Nucleus accumbens (tissue), 56 donors: ENCODE data around the gene TNXB.
"Not testable (repeated sequence)": the region's sequence is repeated elsewhere in the genome, so short reads cannot be mapped to it uniquely, and the experiment has no call there.

Source experiments
- DNase-seq, 56 donors: peaks; one replicate each; lab custom pipeline; 2025; lab: John Stamatoyannopoulos, UW

Gene TNXB

DNA sequence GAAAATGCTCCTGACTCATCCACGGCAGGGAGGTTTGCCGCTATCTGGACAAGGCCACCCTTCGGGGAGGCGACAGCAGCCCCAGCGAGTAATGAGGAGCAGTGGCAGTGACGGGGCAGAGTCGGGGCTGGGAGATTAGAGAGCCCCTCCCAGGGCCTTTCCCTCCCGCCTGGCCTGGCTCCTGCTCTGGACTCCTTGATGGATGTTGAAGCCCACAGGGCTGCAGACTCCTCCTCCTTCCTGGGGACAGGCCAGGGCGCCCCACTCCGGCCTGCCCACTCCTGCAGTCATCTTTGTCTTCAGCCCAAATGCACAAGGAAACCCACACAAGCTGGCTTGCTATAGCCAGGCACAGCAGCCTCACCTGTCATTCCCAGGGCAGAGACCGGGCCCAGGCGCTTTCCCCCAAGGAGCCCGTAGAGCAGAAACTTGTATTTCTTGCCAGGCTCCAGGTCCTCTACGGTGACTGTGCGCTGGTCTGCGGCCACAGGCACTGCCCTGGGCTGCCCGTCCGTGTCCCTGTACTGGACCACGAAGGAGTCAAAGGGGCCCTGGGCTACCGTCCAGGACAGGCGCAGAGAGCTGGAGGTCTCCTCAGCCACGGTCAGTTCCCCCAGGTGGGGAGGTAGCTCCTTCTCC lies 63.2 kb downstream of the TNXB start:
- DNase-seq, result peak in 1 of 56 donors; percentile 5

DNA sequence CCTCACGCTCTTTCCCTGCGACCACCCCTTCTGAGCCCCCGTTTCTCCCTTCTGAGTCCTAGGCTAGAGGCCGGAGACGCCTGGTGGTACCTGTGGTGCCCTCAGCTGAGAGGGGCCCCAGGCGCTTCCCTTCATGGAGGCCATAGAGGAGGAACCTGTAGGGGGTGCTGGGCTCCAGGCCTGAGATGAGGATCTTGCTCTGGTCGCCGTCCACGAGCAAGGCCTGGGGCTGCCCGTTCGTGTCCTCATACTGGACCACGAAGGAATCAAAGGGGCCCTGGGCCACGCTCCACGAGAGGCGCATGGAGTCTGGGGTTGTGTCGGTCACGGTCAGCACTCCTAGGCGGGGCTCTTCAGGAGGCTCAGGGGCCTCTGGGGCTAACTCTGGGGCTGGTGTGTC lies 64.2 kb downstream of the TNXB start:
- DNase-seq, result not testable (repeated sequence)

DNA sequence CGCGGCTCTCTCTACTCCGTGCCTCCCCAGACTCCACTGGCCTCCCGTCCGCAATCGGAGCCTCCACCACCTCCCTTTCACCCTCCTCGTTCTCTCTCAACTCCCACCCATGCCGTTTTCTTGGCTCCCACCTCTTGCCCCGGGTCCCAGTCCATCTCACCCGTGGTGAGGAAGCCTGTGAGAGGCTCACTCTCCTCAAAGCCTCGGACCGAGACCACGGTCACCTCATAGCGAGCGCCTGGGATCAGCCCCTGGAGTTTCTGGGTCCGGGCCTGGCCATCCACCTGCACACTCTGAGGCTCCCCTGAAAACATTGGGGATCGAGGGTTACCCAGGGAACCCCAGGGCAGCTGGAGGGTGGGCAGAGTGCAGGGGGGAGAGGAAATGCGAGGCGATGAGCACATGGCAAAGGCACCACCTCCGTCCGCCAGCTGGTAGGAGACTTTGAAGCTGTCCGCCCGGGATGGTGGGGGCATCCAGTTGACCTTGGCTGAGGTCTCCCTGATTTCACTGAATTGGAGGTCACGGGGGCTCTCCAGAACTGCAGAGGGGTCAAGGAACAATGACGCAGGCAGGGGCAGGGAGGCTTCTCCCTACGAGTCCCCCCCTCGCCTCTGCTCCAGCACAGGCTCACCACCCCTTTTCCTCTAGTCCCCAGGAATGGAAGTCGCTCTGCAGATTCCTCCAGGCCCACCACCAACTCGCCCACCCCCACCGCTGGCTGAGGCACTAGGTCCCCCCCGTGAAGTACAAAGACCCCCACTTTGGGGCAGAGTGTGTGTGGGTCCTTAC lies 65.4 kb downstream of the TNXB start:
- DNase-seq, result not testable (repeated sequence)

GRCh38 chr6:32042276-32042675 lies 66.9 kb downstream of the TNXB start:
- not testable (repeated sequence) for DNase-seq

DNA sequence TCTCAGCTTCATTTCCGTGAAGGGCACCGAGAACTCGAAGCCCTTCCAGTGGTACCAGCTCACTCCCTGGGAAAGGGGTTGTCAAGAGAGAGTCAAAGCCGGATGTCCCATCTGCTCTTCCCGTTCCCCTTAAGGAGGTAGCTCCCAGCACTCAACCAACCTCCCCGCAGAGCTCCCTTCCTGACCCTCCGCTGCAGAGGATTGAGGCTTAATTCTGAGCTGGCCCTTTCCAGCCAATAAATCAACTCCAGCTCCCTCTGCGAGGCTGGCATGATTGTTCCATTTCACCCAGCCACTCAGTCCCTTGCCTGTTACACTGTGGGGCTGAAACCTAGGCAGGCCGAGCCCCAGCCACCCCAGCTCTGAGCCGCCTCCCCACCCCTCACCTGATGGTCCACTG lies 67.8 kb downstream of the TNXB start:
- not testable (repeated sequence) for DNase-seq

- not testable (repeated sequence) for DNase-seq
Measured at GRCh38 chr6:32041050-32041321, 68.2 kb downstream of the TNXB start.

DNA sequence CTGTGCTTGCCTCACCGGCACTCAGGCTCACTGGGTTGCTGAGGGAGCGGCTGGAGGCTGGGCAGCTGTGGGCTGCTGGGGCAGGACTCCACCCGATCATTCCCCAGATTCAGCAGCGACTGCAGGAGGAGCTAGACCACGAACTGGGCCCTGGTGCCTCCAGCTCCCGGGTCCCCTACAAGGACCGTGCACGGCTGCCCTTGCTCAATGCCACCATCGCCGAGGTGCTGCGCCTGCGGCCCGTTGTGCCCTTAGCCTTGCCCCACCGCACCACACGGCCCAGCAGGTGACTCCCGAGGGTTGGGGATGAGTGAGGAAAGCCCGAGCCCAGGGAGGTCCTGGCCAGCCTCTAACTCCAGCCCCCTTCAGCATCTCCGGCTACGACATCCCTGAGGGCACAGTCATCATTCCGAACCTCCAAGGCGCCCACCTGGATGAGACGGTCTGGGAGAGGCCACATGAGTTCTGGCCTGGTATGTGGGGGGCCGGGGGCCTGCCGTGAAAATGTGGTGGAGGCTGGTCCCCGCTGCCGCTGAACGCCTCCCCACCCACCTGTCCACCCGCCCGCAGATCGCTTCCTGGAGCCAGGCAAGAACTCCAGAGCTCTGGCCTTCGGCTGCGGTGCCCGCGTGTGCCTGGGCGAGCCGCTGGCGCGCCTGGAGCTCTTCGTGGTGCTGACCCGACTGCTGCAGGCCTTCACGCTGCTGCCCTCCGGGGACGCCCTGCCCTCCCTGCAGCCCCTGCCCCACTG lies 68.7 kb downstream of the TNXB start:
- DNase-seq, result not testable (repeated sequence)

- not testable (repeated sequence) for DNase-seq
Measured at GRCh38 chr6:32039321-32040274, 69.5 kb downstream of the TNXB start.

- DNase-seq, result not testable (repeated sequence)
Measured at GRCh38 chr6:32038878-32039277, 70.3 kb downstream of the TNXB start.

- not testable (repeated sequence) for DNase-seq
Measured at GRCh38 chr6:32037598-32038524, 71.3 kb downstream of the TNXB start, which contains the start of gene CYP21A2. Gene CYP21A2 (plus strand): TSS chr6:32038415. CDS start chr6:32038423, 8 bp downstream.

DNA sequence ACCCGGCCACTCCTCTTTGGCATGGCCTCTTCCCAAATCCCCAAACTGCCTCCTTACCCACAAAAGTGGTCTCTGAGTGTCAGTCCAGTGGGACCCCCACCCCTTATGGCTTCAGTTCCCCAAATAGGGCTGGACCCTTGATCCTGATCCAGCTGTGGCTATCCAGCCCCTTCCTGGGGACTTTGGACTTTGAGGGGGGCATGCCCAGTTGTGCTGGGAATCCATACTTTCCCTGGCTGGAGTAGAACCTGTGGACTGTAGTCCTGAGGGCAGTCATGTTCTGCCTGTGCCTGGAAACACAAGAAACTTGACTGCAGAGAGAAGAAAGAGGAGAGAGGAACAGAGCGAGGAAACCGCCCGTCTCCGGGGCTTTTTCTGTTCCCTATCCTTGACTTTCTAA lies 72.0 kb downstream of the TNXB start:
- not testable (repeated sequence) for DNase-seq

DNA sequence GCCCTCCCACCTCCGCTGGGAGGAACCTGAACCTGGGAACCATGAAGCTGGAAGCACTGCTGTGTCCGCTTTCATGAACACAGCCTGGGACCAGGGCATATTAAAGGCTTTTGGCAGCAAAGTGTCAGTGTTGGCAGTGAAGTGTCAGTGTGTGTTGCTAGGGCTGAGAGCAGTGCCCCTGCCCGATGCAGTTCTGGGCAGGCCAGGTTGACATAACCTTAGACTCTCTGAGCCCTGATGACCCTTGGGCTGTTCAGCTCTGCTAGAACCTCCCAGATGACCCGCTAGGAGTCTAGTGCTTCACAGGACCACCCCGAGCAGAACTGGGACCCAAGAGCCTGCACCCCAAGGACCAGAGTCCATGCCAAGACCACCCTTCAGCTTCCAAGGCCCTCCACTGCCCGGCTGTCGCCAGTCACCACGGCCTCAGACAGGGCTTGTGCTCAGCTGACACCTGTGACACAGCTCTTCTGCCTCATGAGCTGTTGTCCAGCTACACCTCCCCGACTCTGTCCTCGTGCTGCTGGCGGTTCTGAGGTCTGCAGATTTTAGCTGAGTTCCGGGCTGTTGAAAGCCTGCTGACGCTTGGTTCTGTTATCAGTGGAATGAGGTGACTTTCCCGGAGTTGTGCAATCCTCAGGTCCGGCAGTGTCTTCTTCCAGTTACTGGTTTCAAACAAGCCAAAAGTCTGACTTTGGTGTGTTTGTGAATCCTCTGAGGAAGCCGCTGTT lies 73.7 kb downstream of the TNXB start:
- not testable (repeated sequence) for DNase-seq

DNA sequence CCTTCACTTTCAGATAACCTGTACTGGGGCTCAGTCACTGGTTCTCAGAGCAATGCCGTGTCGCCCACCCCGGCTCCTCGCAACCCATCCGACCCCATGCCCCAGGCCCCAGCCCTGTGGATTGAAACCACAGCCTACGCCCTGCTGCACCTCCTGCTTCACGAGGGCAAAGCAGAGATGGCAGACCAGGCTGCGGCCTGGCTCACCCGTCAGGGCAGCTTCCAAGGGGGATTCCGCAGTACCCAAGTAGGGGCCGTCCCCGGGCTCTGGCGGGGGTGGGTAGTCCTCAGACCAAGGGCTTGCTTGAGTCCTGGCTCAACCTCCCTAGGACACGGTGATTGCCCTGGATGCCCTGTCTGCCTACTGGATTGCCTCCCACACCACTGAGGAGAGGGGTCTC lies 79.6 kb downstream of the TNXB start:
- DNase-seq, result not testable (repeated sequence)

DNA sequence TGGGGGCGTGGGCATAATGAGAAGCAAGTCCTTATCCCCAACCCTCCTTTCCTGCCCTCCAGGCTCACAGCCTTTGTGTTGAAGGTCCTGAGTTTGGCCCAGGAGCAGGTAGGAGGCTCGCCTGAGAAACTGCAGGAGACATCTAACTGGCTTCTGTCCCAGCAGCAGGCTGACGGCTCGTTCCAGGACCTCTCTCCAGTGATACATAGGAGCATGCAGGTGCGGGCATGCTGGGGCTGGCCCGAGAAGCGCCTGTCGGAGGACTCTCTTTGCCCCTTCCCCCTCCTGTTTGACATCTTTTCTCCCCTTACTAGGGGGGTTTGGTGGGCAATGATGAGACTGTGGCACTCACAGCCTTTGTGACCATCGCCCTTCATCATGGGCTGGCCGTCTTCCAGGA lies 80.5 kb downstream of the TNXB start:
- not testable (repeated sequence) for DNase-seq

DNA sequence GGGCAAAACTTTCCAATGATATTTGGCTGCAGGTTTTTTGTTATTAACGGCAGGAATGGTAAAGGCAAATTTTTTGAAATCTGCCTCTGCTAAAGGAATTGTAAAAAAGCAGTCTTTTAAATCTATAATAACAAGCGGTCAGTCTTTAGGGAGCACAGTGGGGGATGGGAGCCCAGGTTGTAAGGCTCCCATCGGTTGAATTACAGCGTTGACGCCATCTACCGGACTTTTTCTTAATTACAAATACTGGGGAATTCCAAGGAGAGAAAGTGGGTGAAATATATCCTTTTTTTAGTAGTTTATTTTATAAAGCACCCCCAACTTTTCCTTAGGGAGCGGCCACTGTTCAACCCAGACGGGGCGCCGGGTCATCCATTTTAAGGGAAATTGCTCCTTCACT lies 87.0 kb downstream of the TNXB start:
- DNase-seq, result not testable (repeated sequence)

GRCh38 chr6:32014547-32014946 lies 94.6 kb downstream of the TNXB start, which contains the start of gene C4B:
Gene C4B (plus strand): TSS chr6:32014795. CDS start chr6:32014846, 51 bp downstream.
- DNase-seq, result not testable (repeated sequence)

DNA sequence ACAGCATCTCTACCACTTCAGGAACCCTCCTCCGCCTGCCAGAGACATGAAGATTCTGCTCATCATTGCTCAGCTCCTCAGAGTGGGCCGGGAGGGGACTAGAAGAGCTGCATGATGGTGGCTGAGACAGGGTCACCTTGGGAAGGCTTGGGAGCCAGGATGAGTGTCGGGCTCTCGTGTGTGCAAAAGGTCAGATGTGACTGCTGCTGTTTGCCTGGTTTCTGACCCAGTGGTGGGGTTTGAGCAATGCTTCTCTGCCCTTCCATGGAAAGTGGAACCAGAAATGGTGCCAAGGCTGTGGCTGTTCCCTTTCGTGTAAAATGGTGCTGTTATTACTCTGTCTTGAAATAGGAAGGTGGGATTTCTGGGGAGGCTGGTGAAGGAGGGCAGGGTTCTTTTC lies 95.4 kb downstream of the TNXB start:
- DNase-seq, result not testable (repeated sequence)

DNA sequence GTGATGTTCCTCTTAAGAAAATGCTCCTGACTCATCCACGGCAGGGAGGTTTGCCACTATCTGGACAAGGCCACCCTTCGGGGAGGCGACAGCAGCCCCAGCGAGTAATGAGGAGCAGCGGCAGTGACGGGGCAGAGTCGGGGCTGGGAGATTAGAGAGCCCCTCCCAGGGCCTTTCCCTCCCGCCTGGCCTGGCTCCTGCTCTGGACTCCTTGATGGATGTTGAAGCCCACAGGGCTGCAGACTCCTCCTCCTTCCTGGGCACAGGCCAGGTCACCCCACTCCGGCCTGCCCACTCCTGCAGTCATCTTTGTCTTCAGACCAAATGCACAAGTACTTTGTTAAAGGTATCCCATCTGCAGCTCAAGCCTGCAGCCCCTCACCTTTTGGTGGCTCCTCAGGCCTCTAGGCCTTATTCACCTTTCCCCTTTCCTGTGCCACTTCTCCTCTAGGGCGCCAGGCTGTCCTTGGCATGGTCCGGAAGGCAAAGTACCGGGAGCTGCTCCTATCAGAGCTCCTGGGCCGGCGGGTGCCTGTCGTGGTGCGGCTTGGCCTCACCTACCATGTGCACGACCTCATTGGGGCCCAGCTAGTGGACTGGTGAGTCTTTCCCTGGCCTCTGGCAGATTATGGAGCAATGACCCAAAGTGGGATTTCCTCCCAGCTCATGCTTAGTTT lies 96.1 kb downstream of the TNXB start:
- DNase-seq, result peak in 2 of 56 donors; percentile 5 to 25
